Esophagus muscularis mucosa (tissue), 4 donors: ENCODE measurements around the gene NEK2. TPM values are rescaled to one million over a fixed set of nuclear protein-coding genes. Genes with fewer than 3 reads are reported as not detected.
A peak's percentile ranks its signal among the peaks of the same experiment; 100 is the strongest.
"Not testable (repeated sequence)": the region's sequence is repeated elsewhere in the genome, so short reads cannot be mapped to it uniquely, and the experiment has no call there.

Experiments used
- DNase-seq: peaks from one replicate; pipeline ENCODE4 v3.0.0-alpha.2; 2017; ENCODE audit errors: extremely low spot score
- H3K27ac ChIP-seq, 4 donors: fragments of 200-600 bp; sonication (generic); replicated peaks in 1 of 4; 1 replicate in 3 of 4; 2 replicates in 1 of 4; pipeline ENCODE4 v1.5.1; 2016 to 2019; ENCODE audit warnings: mild to moderate bottlenecking in 1 of 4
- H3K27me3 ChIP-seq, 4 donors: fragments of 200-600 bp; sonication (generic); one replicate each; pipeline versions ENCODE4 v1.5.1 to v1.6.0; 2016 to 2019
- H3K36me3 ChIP-seq, 4 donors: fragments of 200-600 bp; sonication (generic); one replicate each; pipeline ENCODE4 v1.5.1; 2016 to 2019
- H3K4me1 ChIP-seq, 4 donors: fragments of 200-600 bp; sonication (generic); one replicate each; pipeline ENCODE4 v1.5.1; 2016 to 2019
- H3K4me3 ChIP-seq, 4 donors: fragments of 200-600 bp; sonication (generic); 1 replicate in 2 of 4; 2 replicates in 2 of 4; pipeline ENCODE4 v1.5.1; 2016 to 2019; ENCODE audit warnings: mild to moderate bottlenecking in 4 of 4, moderate library complexity in 1 of 4
- H3K9me3 ChIP-seq, 4 donors: fragments of 200-600 bp; sonication (generic); 1 replicate in 3 of 4; 2 replicates in 1 of 4; pipeline ENCODE4 v1.5.1; 2016 to 2019
- EP300 ChIP-seq: sonication (generic); formaldehyde crosslinking; IDR thresholded peaks from one replicate; pipeline ENCODE4 v1.6.1; 2017; ENCODE audit warnings: antibody characterized with exemption
- POLR2A ChIP-seq: fragments of 450-650 bp; IDR thresholded peaks from one replicate; pipeline ENCODE4 v1.6.1; 2017; ENCODE audit warnings: antibody characterized with exemption, moderate library complexity, mild to moderate bottlenecking, low read depth
- POLR2AphosphoS5 ChIP-seq, 2 donors: sonication (generic); formaldehyde crosslinking; IDR thresholded peaks; one replicate each; pipeline ENCODE4 v1.6.1; 2017; ENCODE audit warnings: antibody characterized with exemption in 2 of 2
- WGBS: methylation state at CpG from one replicate; pipeline ENCODE4 v1.1.5; 2018; 5-methylcytosine and 5-hydroxymethylcytosine counted together
- intact Hi-C: fragments of 100-400 bp; cut with DNase I; formaldehyde crosslinking; loops from one replicate; pipeline ENCODE4 v1.15.1; 2023
- total RNA-seq, 4 donors: library from RNA; depleted of rRNA; stranded (reverse); fragments of >200 nt; gene quantifications; one replicate each; pipeline versions ENCODE4 v1.1.0 to v1.2.1, GENCODE V29; 2016
- TF ChIP-seq, protein P1 (sequence below), 3 experiments: fragments of 200-600 bp in 2 of 3; fragments of 450-650 bp in 1 of 3; sonication (generic) in 2 of 3; IDR thresholded peaks; one replicate each; pipeline ENCODE4 v1.5.1; 2017 to 2019; ENCODE audit warnings: antibody characterized with exemption in 3 of 3, mild to moderate bottlenecking in 2 of 3, moderate library complexity in 1 of 3

NEK2 gene
- total RNA-seq, 4 donors from 2014 or later, result not detected

DNA sequence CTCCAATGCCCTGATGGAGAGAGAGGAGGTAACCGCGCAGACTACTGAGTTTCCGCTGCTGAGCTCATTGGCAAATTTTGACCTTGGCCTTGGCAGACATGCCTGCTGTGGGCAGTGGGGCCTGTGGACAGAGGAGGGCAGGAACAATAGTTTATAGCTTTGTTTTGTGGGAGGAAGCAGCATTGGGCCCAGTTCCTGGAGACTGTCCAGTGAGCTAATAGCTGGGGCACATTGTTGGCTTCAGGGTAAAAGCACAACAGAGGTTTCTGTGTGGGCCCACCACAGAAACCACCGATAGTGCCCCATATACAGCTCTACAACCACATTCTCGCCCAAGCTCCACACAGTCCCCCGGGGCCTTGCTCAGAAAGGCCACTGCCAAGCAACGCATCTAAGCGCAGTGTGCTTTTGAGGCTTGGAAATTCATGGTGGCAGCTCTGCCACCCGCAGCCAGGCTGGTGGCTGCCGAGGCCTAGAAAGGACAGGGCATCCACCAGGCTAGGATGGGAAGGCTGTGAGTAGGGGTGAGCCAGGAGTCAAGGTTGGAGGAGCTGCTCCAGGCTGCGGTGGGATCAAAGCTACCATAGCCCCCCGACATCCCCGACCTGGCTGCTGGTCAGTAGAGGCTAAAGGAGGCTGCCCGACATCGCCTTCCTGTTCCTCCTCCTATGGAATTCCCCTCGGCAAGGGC lies 43.2 kb downstream of the NEK2 start:
- H3K36me3 ChIP-seq, result no peaks in the 10 kb centered on the region
- H3K4me3 ChIP-seq, result no peak overlapping the region
- no peak for DNase-seq
- TF ChIP-seq, protein P1, sequence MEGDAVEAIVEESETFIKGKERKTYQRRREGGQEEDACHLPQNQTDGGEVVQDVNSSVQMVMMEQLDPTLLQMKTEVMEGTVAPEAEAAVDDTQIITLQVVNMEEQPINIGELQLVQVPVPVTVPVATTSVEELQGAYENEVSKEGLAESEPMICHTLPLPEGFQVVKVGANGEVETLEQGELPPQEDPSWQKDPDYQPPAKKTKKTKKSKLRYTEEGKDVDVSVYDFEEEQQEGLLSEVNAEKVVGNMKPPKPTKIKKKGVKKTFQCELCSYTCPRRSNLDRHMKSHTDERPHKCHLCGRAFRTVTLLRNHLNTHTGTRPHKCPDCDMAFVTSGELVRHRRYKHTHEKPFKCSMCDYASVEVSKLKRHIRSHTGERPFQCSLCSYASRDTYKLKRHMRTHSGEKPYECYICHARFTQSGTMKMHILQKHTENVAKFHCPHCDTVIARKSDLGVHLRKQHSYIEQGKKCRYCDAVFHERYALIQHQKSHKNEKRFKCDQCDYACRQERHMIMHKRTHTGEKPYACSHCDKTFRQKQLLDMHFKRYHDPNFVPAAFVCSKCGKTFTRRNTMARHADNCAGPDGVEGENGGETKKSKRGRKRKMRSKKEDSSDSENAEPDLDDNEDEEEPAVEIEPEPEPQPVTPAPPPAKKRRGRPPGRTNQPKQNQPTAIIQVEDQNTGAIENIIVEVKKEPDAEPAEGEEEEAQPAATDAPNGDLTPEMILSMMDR (IDR thresholded peaks at IDR 0.05), result no peak
- no peak for TF ChIP-seq POLR2AphosphoS5 (IDR thresholded peaks at IDR 0.05)
- TF ChIP-seq EP300, result no peak
- no peak for TF ChIP-seq POLR2A
- H3K4me1 ChIP-seq, result peaks cover 20 to 42% (median 33%) of the 10 kb centered on the region in 4 donors
- no peaks in the 10 kb centered on the region for H3K27me3 ChIP-seq
- intact Hi-C loops, result no loop called here
- WGBS, result 81% methylated on average over 16 of the region's 16 CpGs
- no peaks in the 10 kb centered on the region for H3K9me3 ChIP-seq
- H3K27ac ChIP-seq, result peak overlapping the region; percentile 58 to 76 (median 70)

DNA sequence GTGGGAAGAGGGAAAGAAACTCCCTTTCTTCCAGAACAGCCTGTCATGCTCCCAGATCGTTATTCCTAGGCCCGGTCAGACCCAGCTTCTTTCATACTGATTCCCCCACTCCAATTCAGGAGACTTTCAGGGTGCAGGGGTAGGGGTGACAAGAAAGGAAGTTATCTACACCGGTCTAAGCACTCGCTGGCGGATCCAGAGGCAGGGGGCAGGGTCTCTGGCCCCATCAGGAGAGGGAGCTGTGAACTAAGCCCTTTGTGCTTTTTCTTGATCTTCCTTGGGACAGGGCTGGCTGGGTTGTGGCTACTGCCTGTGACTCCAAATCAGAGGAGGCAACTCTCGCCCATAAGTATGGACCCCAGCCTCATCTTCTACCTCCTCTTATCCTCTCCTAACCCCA lies 44.3 kb downstream of the NEK2 start:
- Histone ChIP-seq H3K9me3 (no peaks in the 10 kb centered on the region), H3K27me3 (no peaks in the 10 kb centered on the region), H3K27ac (peak overlapping the region in 3 of 4 donors; percentile 3 to 10 (median 8)), H3K36me3 (no peaks in the 10 kb centered on the region), H3K4me3 (no peak overlapping the region), H3K4me1 (peaks cover 20 to 42% (median 33%) of the 10 kb centered on the region in 4 donors)
- no peak for DNase-seq
- TF ChIP-seq POLR2A (no peak), POLR2AphosphoS5 (IDR thresholded peaks at IDR 0.05) (no peak), EP300 (no peak)
- TF ChIP-seq, protein P1 (IDR thresholded peaks at IDR 0.05), result no peak
- intact Hi-C loops, result no loop called here
- WGBS, result 82% methylated on average over 6 of the region's 6 CpGs

DNA sequence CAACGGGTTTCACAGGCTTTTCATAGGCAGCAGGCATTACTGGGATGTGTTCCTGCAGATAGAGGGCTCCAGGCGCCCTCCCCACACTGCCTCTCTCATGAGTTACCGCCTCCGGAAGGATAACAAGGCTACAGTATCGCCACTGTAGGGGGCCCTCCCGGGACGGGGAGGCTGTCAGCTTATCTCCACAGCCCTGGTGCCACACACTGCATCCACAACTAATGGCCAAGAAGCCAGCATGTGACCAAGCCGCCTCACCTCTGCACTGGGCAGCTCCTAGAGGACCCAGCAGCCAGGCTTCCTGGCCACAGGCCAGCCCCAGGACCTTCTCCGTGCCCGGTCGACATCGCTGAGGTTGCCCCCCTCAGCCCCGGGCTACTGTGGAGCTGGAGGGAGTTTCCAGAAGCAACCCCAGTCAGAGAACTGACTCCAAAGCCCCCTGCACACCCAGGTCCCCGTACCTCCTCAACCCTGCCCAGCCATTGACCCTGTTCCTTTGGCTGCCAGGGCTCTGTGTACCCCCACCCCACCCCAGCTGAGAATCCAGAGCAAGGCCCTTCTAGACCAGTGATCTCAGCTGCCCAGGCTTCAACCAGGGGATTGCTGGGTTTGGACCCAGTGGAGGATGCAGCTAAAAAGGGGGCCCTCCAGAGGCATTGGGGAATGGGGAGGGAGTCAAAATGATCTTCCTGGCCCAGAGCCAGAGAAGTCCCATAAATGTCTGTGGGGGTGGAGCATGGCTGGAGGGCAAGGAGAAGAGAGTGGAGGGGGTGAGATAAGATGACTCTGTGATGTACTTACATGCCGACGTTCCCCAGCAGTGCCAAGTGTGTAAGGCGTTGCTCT lies 45.0 kb downstream of the NEK2 start:
- Histone ChIP-seq H3K27ac (peak overlapping the region in 2 of 4 donors; percentile 3 to 8), H3K4me3 (no peak overlapping the region), H3K9me3 (no peaks in the 10 kb centered on the region), H3K4me1 (peaks cover 20 to 42% (median 33%) of the 10 kb centered on the region in 4 donors), H3K36me3 (no peaks in the 10 kb centered on the region), H3K27me3 (no peaks in the 10 kb centered on the region)
- TF ChIP-seq EP300, result no peak
- no peak for TF ChIP-seq POLR2A
- no peak for TF ChIP-seq POLR2AphosphoS5 (IDR thresholded peaks at IDR 0.05)
- TF ChIP-seq, protein P1 (IDR thresholded peaks at IDR 0.05), result no peak
- WGBS, result 51% methylated on average over 15 of the region's 17 CpGs
- DNase-seq, result no peak
- intact Hi-C loops, result no loop called here

DNA sequence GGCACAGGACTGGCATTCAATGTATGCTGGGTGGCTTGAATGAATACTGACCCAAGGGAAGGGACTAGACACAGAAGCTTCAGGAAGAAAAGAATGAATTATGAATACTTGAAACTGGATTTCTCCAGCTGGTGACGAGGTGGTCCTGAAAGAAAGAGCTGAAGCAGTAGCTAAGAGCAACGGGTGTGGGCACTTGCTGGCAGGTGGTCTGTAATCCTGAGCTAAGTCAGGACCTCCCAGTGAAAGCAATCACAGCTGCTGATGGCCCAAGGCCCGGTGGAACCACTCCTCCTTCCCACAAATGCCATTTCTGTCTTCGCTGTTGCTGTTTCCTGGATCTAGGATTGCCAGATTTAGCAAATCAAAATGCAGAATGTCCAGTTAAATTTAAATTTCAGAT lies 47.0 kb downstream of the NEK2 start:
- Histone ChIP-seq H3K4me3 (no peak overlapping the region), H3K27ac (no peak overlapping the region), H3K36me3 (no peaks in the 10 kb centered on the region), H3K27me3 (no peaks in the 10 kb centered on the region), H3K4me1 (peaks cover 19 to 34% (median 27%) of the 10 kb centered on the region in 4 donors), H3K9me3 (no peaks in the 10 kb centered on the region)
- 78% methylated on average over 4 of the region's 4 CpGs for WGBS
- TF ChIP-seq POLR2A, result no peak
- TF ChIP-seq EP300, result no peak
- DNase-seq, result no peak
- intact Hi-C loops, result no loop called here

DNA sequence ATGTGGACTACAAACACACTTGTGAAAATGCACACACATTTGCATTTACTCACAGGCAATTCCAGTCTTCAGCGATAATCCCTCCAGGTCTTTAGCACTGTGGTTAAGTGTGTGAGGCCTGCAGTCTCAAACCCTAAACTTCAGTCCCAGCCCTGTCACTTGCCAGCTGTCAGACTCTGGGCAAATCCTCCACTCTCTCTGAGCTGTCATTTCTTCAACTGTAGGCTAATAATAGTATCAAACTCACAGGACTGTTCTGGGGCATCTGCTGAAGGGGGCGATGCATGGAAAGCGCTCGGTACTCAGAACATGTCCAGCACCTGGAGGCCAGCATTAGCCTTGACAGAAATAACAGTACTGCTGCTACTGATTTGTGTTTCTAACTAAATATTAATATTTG lies 48.2 kb downstream of the NEK2 start:
- TF ChIP-seq EP300, result no peak
- TF ChIP-seq, protein P1 (IDR thresholded peaks at IDR 0.05), result no peak
- TF ChIP-seq POLR2A, result no peak
- no peak for TF ChIP-seq POLR2AphosphoS5 (IDR thresholded peaks at IDR 0.05)
- H3K27me3 ChIP-seq, result no peaks in the 10 kb centered on the region
- 91% methylated on average over 4 of the region's 4 CpGs for WGBS
- H3K4me3 ChIP-seq, result no peak overlapping the region
- H3K4me1 ChIP-seq, result peaks cover 8 to 22% (median 16%) of the 10 kb centered on the region in 4 donors
- no peaks in the 10 kb centered on the region for H3K36me3 ChIP-seq
- no peaks in the 10 kb centered on the region for H3K9me3 ChIP-seq
- intact Hi-C loops, result no loop called here
- DNase-seq, result no peak
- H3K27ac ChIP-seq, result no peak overlapping the region

DNA sequence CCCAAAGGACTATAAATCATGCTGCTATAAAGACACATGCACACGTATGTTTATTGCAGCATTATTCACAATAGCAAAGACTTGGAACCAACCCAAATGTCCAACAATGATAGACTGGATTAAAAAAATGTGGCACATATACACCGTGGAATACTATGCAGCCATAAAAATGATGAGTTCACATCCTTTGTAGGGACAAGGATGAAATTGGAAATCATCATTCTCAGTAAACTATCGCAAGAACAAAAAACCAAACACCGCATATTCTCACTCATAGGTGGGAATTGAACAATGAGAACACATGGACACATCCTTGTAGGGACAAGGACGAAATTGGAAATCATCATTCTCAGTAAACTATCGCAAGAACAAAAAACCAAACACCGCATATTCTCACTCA lies 49.6 kb downstream of the NEK2 start:
- H3K36me3 ChIP-seq, H3K27ac ChIP-seq, H3K4me3 ChIP-seq, H3K27me3 ChIP-seq, intact Hi-C loops, DNase-seq, H3K9me3 ChIP-seq: not testable (repeated sequence)
- peaks cover 0 to 16% (median 14%) of the 10 kb centered on the region in 4 donors for H3K4me1 ChIP-seq
- WGBS, result 88% methylated on average over 7 of the region's 7 CpGs
